Right cardiac atrium (tissue), 5 donors: ENCODE data around the gene TAB3. TPM values are rescaled to one million over a fixed set of nuclear protein-coding genes. Genes with fewer than 3 reads are reported as not detected.

ENCODE experiments used
- ATAC-seq, 2 donors: fragments of 200-7000 bp; cut with Tn5 transposase; one replicate each; pipeline versions ENCODE4 v1.8.0 to v1.9.1; 2020; ENCODE audit warnings: moderate library complexity in 2 of 2, mild to moderate bottlenecking in 1 of 2
- DNase-seq, 3 donors: peaks; one replicate each; pipeline ENCODE4 v3.0.0-alpha.2; 2020
- H3K27ac ChIP-seq: one replicate; pipeline ENCODE4 v1.5.1; 2013; ENCODE audit warnings: mild to moderate bottlenecking, low read length, control low read depth, moderate library complexity
- H3K27me3 ChIP-seq: one replicate; pipeline ENCODE4 v1.6.1; 2013; ENCODE audit not compliant: control insufficient read depth, insufficient read depth
- H3K4me1 ChIP-seq: one replicate; pipeline ENCODE4 v1.6.1; 2013; ENCODE audit warnings: low read length; ENCODE audit not compliant: control insufficient read depth, insufficient read depth
- H3K4me3 ChIP-seq: one replicate; pipeline ENCODE4 v1.5.1; 2013; ENCODE audit warnings: low read length, control low read depth
- H3K9me3 ChIP-seq: one replicate; pipeline ENCODE4 v1.6.1; 2013; ENCODE audit warnings: low read length; ENCODE audit not compliant: control insufficient read depth
- WGBS: extraction: QIAGEN DNeasy Blood & Tissue Kit; methylation state at CpG from one replicate; pipeline ENCODE4 v1.1.7; 2013; 5-methylcytosine and 5-hydroxymethylcytosine counted together
- intact Hi-C, 4 donors: fragments of 100-400 bp; cut with DNase I; formaldehyde crosslinking; loops; one replicate each; pipeline versions ENCODE4 v1.11.0 to v1.14.0; 2022 to 2023
- polyA plus RNA-seq: library from polyadenylated mRNA; stranded (reverse); fragments of 200-250 nt; gene quantifications from one replicate; pipeline ENCODE4 v1.2.3, GENCODE V29; 2013
- total RNA-seq, 4 donors: library from RNA; stranded (reverse); fragmentation: NEBNext Ultra II Directional; extraction: Animal tissue kit (Norgen Biotek cat#: 25700); gene quantifications; one replicate each; pipeline ENCODE4 v1.2.1, GENCODE V29; 2021
- donor health status: healthy with polysubstance abuse.
- donor health status: DM: no; HTN: yes; CAD: no.
- donor health status: DM: no; HTN: no; CAD: no.
- donor health status: DM: no; HTN: yes; CAD: no; lungs with severe emphysema.
- donor health status: DM: yes; HTN: yes; CAD: no.

TAB3 gene
- total and polyA plus RNA-seq, 5 donors, result 6.9 to 22.0 (median 17.9) TPM

DNA sequence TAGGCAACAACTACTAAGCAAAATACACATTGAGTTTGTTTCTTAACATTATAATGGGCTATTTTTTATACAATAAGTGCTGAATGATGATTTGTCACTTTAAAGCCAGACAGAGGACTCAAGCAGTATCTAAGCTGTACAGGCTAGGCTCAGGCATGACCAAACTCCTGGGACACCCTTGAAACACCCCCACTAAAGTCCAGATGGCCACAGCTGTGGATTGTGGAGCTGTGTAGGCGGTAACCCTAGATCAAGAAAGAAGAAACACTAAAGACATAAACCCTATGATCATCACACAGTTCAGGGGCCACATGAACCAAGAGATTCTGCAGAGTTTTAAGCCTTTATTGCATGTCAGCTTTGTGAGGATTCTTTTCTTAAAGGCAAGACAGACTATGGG lies 25.1 kb downstream of the TAB3 start:
- WGBS, result 72% methylated on average over 1 of the region's 1 CpG
- intact Hi-C loops, result no loop called here
- DNase-seq (no peak), ATAC-seq (peak in 1 of 2 donors; percentile 48)
- Histone ChIP-seq H3K27me3 (no peaks in the 10 kb centered on the region), H3K9me3 (no peaks in the 10 kb centered on the region), H3K4me1 (no peaks in the 10 kb centered on the region), H3K4me3 (no peak overlapping the region), H3K27ac (no peak overlapping the region)

DNA sequence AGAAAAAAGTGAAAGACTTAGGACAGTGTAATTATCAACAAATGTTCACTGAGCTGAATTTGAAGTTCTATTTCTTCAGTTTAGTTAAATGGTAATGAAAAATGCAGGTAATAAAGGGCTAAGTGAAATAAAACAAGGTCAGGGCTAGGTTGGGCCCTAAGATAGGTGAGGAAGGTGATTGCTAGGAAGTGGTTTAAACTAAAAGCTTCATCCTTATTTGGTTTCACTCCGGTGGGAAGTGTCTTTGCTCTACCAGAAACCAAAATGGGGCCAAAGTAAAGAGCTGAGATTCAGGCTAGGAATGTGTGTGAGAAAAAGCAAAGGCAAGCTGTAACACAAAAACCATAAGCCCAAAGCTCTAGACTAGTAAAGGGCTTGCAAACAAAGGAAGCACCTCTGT lies 31.0 kb downstream of the TAB3 start:
- H3K4me3 ChIP-seq, result no peak overlapping the region
- intact Hi-C loops, result no loop called here
- DNase-seq, result no peak
- H3K27ac ChIP-seq, result no peak overlapping the region
- H3K4me1 ChIP-seq, result no peaks in the 10 kb centered on the region
- no peak for ATAC-seq
- WGBS, result 92% methylated on average over 1 of the region's 1 CpG
- no peaks in the 10 kb centered on the region for H3K27me3 ChIP-seq
- H3K9me3 ChIP-seq, result no peaks in the 10 kb centered on the region

DNA sequence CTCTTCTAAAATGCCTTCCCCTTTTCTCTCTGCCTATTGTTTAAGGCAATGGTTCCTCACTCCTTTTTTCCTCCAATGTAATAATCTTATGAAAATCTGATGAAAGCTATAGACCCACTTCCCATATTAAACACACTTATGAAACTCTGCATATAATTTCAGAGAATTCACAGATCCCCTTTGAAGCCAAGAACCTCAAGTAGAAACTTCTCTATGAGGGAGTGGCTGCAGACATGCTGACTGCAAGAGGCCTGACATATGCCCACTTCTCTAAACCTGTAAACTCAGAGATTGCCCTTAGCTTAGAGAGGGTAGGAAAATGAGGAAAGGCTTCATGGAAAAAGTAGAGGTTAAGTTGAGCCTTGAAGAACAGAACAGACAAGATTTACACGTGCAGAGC lies 37.6 kb downstream of the TAB3 start:
- no peaks in the 10 kb centered on the region for H3K27me3 ChIP-seq
- WGBS, result 84% methylated on average over 1 of the region's 1 CpG
- no peaks in the 10 kb centered on the region for H3K9me3 ChIP-seq
- intact Hi-C loops, result no loop called here
- ATAC-seq, result no peak
- H3K27ac ChIP-seq, result no peak overlapping the region
- no peaks in the 10 kb centered on the region for H3K4me1 ChIP-seq
- H3K4me3 ChIP-seq, result no peak overlapping the region
- DNase-seq, result no peak

DNA sequence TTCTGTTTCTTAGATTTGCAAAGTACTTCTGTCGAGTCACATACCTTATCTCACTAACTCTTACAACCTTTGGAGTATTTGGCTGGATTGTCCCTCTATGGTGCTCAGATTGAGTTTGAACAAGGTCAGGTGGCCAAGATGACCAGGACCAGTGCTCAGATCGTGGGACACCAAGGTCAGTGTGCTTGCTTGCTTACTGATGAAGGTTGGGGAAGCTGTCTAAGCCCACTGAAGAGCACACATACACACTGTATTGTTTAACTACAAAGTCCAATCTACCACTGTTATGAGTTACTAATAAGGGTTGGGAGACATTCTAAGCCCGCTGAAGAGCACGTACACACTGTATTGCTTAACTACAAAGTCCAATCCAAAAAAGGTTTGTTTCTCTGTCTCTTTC lies 53.7 kb downstream of the TAB3 start:
- DNase-seq (no peak), ATAC-seq (no peak)
- 97% methylated on average over 4 of the region's 4 CpGs for WGBS
- Histone ChIP-seq H3K27ac (no peak overlapping the region), H3K4me1 (no peaks in the 10 kb centered on the region), H3K27me3 (no peaks in the 10 kb centered on the region), H3K4me3 (no peak overlapping the region), H3K9me3 (no peaks in the 10 kb centered on the region)
- intact Hi-C loops, result no loop called here

DNA sequence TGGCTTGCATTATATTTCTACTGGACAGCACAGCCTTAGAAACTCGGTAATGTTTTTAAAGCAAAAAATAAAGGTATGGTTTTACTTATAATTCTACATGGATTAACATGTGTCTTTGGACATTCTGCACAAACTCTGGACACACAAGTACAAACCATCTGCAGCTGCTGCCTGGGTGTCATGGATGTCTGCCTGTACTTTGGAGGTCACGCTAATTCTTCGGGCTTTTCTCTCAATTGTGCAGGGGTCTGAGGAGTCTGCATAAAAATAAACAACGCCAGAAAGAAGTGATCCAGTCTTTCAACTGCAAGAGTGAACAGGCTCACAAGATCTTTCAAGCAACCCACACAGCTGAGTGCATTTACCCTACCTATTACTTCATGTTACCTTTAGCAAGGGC lies 55.2 kb downstream of the TAB3 start:
- no peak overlapping the region for H3K4me3 ChIP-seq
- whole genome bisulfite sequencing, result 100% methylated on average over 4 of the region's 4 CpGs
- DNase-seq (no peak), ATAC-seq (no peak)
- no peaks in the 10 kb centered on the region for H3K4me1 ChIP-seq
- no peak overlapping the region for H3K27ac ChIP-seq
- no peaks in the 10 kb centered on the region for H3K9me3 ChIP-seq
- H3K27me3 ChIP-seq, result no peaks in the 10 kb centered on the region
- intact Hi-C loops, result no loop called here

DNA sequence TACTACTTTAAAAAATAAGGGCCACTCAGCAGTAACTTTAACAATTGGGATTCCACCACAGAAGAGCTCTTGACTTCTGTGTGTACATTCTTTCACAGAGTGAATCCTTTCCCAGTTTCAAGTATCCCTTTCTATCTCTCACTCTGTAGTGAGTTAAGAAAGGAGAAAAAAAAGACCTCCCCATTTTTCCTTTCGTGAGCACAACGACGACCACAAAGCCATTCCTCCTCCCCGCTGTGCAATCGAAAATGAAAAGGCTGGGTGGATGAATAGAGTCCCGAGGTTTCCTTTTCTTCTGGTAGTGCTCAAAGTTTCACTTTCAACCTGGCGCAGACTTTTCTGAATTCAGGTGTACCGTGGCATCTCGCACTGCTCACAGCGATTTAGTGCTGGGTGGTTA lies 58.0 kb downstream of the TAB3 start:
- no peak for ATAC-seq
- no peak for DNase-seq
- H3K27me3 ChIP-seq, result no peaks in the 10 kb centered on the region
- intact Hi-C loops, result no loop called here
- H3K27ac ChIP-seq, result no peak overlapping the region
- no peaks in the 10 kb centered on the region for H3K9me3 ChIP-seq
- no peak overlapping the region for H3K4me3 ChIP-seq
- WGBS, result 79% methylated on average over 10 of the region's 10 CpGs
- no peaks in the 10 kb centered on the region for H3K4me1 ChIP-seq

DNA sequence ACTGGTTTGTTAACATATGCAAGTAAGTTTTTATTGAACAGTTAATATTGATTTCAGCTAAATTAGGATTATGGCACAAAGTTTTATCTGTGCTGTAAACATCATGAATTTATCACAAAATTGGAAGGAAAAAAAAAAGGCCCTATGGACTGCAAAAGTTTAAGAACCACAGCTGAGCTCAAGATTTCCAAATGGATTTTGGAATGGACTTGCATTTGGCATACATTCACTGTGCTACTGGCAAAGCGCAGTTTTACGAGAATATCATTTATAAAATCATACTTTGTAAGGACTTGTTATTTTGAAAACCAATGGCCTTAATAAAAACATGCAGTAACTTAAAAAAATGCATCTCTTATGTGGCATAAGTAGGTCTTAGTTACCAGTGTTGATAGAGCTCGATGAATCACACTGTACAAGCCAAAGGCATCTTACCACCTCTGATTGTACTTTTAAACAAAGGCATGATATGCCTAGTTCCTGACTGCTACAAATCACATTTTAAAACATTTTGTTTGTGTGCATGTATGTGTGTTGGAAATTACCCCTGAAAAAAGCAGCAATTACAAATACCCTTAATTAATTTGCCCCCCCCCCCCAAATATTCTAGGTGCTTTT lies 58.6 kb downstream of the TAB3 start:
- Histone ChIP-seq H3K27me3 (no peaks in the 10 kb centered on the region), H3K9me3 (no peaks in the 10 kb centered on the region), H3K4me3 (no peak overlapping the region), H3K27ac (no peak overlapping the region), H3K4me1 (no peaks in the 10 kb centered on the region)
- ATAC-seq, result no peak
- intact Hi-C loops, result no loop called here
- DNase-seq, result no peak
- WGBS, result 78% methylated on average over 3 of the region's 3 CpGs

DNA sequence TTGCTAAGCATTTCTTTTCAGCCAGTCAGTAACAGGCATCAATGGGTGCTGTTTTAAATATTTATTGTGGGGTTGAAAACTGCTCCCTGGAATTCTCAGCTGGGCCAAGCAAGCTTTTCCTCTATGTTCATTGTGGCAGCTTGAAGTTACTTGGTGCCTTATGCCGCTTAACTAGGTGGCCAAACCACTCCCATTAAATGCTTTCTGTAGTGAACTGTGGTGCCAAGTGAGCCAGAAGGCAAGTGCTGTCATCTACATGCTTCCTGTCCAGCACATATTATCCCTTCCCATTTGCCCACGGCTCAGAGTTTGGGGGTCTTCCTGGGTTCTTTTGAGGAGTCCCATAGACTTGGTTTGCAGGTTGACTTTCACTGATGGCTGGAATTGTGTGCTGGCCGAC lies 64.8 kb downstream of the TAB3 start:
- Histone ChIP-seq H3K9me3 (no peaks in the 10 kb centered on the region), H3K4me1 (no peaks in the 10 kb centered on the region), H3K4me3 (no peak overlapping the region), H3K27ac (no peak overlapping the region), H3K27me3 (no peaks in the 10 kb centered on the region)
- intact Hi-C loops, result no loop called here
- WGBS, result 68% methylated on average over 3 of the region's 3 CpGs
- DNase-seq, result no peak
- ATAC-seq, result no peak

DNA sequence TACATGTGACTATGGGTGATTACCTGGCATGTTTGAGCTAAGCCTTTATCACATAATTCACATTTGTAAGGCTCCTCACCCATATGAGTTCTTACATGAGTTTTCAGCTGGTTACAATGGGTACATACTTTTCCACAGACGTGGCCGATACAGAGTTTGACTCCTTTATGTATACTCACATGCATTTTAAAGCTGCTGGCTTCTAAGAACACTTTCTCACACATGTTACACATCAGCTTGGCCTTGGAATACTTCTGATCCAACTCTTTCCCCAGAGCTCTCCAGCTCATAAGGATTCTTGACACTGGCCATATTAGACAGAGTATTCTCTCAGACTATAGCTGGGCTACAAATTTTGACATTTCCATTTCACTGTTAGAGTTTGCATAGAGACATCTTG lies 66.3 kb downstream of the TAB3 start:
- Histone ChIP-seq H3K4me3 (no peak overlapping the region), H3K27ac (no peak overlapping the region), H3K9me3 (no peaks in the 10 kb centered on the region), H3K4me1 (no peaks in the 10 kb centered on the region), H3K27me3 (no peaks in the 10 kb centered on the region)
- WGBS, result 73% methylated on average over 2 of the region's 2 CpGs
- DNase-seq (no peak), ATAC-seq (no peak)
- intact Hi-C loops, result no loop called here

DNA sequence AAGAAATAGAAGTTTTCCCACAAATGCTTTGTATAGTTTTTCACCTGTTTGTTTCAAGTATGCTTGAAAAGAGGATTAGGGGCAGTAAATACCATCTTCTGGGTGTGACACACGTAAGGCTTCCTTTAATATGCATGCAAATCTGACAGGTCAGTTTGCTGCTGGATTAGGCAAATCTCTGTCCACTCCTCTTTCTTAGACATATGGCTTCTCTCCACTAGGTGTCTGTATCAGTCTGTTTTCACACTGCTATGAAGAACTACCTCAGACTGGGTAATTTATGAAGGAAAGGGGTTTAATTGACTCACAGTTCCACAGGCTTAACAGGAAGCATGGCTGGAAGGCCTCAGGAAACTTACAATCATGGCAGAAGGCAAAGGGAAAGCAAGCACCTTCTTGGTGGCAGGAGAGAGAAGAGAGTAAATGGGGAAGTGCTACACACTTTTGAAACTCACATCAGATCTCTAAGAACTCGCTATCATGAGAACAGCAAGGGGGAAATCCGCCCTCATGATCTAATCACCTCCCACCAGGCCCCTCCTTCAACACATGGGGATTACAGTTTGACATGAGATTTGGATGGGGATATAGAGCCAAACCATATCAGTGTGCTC lies 66.9 kb downstream of the TAB3 start:
- no peaks in the 10 kb centered on the region for H3K9me3 ChIP-seq
- no peaks in the 10 kb centered on the region for H3K4me1 ChIP-seq
- intact Hi-C loops, result no loop called here
- ATAC-seq, result no peak
- 47% methylated on average over 3 of the region's 3 CpGs for WGBS
- H3K27ac ChIP-seq, result no peak overlapping the region
- no peak overlapping the region for H3K4me3 ChIP-seq
- H3K27me3 ChIP-seq, result no peaks in the 10 kb centered on the region
- no peak for DNase-seq

DNA sequence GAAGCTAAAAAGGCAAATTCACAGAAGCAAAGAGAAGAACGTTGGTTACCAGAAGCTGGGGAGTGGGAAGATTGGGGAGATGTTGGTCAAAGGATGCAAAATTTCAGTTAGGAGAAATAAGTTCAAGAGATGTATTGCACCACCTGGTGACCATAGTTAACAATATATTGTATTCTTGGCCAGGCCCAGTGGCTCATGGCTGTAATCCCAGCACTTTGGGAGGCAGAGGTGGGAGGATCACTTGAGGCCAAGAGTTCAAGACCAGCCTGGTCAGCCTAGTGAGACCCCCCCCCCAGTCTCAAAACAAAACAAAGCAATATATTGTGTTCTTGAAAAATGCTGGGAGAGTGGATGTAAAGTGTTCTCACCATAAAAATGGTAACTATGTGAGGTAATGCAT lies 67.9 kb downstream of the TAB3 start:
- H3K27me3 ChIP-seq, result no peaks in the 10 kb centered on the region
- DNase-seq (no peak), ATAC-seq (no peak)
- H3K4me3 ChIP-seq, result no peak overlapping the region
- WGBS, result 67% methylated on average over 1 of the region's 1 CpG
- no peaks in the 10 kb centered on the region for H3K9me3 ChIP-seq
- no peak overlapping the region for H3K27ac ChIP-seq
- intact Hi-C loops, result no loop called here
- no peaks in the 10 kb centered on the region for H3K4me1 ChIP-seq

DNA sequence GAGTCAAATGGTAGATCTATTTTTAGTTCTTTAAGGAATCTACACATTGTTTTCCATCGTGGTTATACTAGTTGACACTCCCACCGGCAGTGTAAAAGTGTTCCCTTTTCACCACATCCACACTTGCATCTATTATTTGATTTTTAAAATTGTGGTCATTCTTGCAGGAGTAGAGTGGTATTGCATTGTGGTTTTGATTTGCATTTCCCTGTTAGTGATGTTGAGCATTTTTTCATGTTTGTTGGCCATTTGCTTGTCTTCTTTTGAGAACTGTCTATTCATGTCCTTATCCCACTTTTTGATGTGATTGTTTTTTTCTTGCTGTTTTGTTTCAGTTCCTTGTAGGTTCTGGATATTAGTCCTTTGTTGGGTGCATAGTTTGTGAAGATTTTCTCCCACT lies 70.0 kb downstream of the TAB3 start:
- intact Hi-C loops, result no loop called here
- H3K4me1 ChIP-seq, result no peaks in the 10 kb centered on the region
- ATAC-seq (no peak), DNase-seq (no peak)
- no peaks in the 10 kb centered on the region for H3K9me3 ChIP-seq
- 47% methylated on average over 2 of the region's 2 CpGs for WGBS
- H3K27ac ChIP-seq, result no peak overlapping the region
- no peak overlapping the region for H3K4me3 ChIP-seq
- no peaks in the 10 kb centered on the region for H3K27me3 ChIP-seq
